Mucosa of stomach (tissue), 1 donor: Measurements from ENCODE around the gene CDK5R1.

Source experiments
- H3K27me3 ChIP-seq: one replicate; pipeline ENCODE4 v1.7.0; 2013; ENCODE audit warnings: mild to moderate bottlenecking, low read length; ENCODE audit not compliant: control insufficient read depth, insufficient read depth
- H3K36me3 ChIP-seq: one replicate; pipeline ENCODE4 v1.7.0; 2013; ENCODE audit warnings: low read length; ENCODE audit not compliant: control insufficient read depth, insufficient read depth
- H3K4me1 ChIP-seq: one replicate; pipeline ENCODE4 v1.7.0; 2013; ENCODE audit warnings: mild to moderate bottlenecking, low read length; ENCODE audit not compliant: control insufficient read depth, insufficient read depth
- H3K4me3 ChIP-seq: one replicate; pipeline ENCODE4 v1.7.0; 2013; ENCODE audit warnings: low read length
- H3K9ac ChIP-seq: one replicate; pipeline ENCODE4 v1.7.0; 2013; ENCODE audit warnings: mild to moderate bottlenecking, low read length, moderate library complexity
- H3K9me3 ChIP-seq: one replicate; pipeline ENCODE4 v1.7.0; 2013; ENCODE audit warnings: mild to moderate bottlenecking, low read length, moderate library complexity; ENCODE audit not compliant: control insufficient read depth
- donor health status: Pancreatic carcinoma.

CDK5R1 gene

GRCh38 chr17:32488604-32489180, 1.9 kb downstream of the CDK5R1 start:
- H3K27me3 ChIP-seq: peaks cover 6% of the 10 kb centered on the region
- no peaks in the 10 kb centered on the region for H3K9me3 ChIP-seq
- no peak overlapping the region for H3K4me3 ChIP-seq
- H3K36me3 ChIP-seq: no peaks in the 10 kb centered on the region
- peaks cover 20% of the 10 kb centered on the region for H3K4me1 ChIP-seq
- no peak overlapping the region for H3K9ac ChIP-seq

DNA sequence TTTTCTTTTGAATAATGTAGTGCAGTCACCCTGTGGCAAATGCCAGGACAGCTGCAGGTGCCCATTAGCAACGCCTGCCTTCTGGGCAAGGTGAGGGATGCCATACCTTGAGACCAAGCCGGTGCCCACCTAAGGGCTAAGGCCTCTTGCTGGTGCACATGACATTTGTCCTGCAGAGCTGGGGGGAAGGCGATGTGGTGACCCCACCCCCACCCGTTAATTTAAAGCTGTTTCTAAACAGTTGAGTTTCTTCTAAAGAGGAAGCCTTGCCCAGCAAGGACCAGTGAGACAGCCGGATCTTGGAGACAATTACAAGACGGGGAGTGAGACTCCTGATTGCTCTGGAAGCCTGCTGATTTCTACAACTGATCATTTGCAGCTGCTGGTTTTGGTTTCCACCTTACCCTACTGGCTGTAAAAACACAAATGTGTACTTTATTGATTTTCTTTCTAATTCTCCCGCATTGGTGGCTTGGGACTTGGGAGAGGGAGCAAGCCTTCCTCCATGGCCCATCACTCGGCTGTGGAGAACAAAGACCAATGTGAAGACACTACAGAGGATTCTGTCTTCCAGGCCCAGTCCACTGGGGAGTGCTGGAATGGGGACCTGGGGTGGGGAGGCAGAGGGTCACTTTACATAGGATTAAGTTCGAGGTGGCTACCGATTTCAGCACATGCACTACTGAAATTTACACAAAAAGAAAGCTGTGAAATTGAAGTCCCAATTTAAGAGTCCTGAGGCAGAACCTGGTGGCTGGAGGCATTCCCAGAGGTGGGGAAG, 2.7 kb downstream of the CDK5R1 start:
- no peak overlapping the region for H3K9ac ChIP-seq
- peaks cover 6% of the 10 kb centered on the region for H3K27me3 ChIP-seq
- no peak overlapping the region for H3K4me3 ChIP-seq
- no peaks in the 10 kb centered on the region for H3K36me3 ChIP-seq
- H3K4me1 ChIP-seq: peaks cover 15% of the 10 kb centered on the region
- H3K9me3 ChIP-seq: no peaks in the 10 kb centered on the region

DNA sequence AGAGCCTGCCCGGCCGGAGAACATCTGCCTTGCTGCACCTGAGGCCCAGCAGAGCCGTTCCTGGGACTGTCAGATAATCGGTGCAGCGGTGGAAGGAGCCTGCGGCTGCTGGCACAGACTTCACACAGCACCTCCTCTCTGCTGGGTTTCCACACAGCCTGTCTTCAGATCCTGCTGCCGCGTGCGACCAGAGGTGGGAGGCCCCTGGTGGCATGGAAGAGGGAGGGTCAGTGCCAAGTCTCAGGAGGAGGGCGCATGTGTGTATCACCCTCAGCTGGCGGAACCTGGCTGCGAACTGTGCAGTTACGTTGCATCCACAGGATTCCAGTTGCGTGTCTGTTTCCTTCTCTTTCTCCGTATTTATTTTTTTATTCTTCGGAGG, 3.3 kb downstream of the CDK5R1 start:
- H3K36me3 ChIP-seq: no peaks in the 10 kb centered on the region
- peaks cover 6% of the 10 kb centered on the region for H3K27me3 ChIP-seq
- H3K9ac ChIP-seq: no peak overlapping the region
- no peak overlapping the region for H3K4me3 ChIP-seq
- H3K4me1 ChIP-seq: peaks cover 15% of the 10 kb centered on the region
- no peaks in the 10 kb centered on the region for H3K9me3 ChIP-seq

GRCh38 chr17:32491371-32492263, 4.8 kb downstream of the CDK5R1 start:
- Histone ChIP-seq H3K9me3 (no peaks in the 10 kb centered on the region), H3K4me1 (peaks cover 15% of the 10 kb centered on the region), H3K4me3 (no peak overlapping the region), H3K9ac (no peak overlapping the region), H3K36me3 (no peaks in the 10 kb centered on the region), H3K27me3 (peaks cover 6% of the 10 kb centered on the region)

- H3K9ac ChIP-seq: no peak overlapping the region
- no peaks in the 10 kb centered on the region for H3K36me3 ChIP-seq
- peaks cover 6% of the 10 kb centered on the region for H3K27me3 ChIP-seq
- no peak overlapping the region for H3K4me3 ChIP-seq
- H3K9me3 ChIP-seq: no peaks in the 10 kb centered on the region
- H3K4me1 ChIP-seq: peaks cover 15% of the 10 kb centered on the region
These were observed 5.4 kb downstream of the CDK5R1 start for GRCh38 chr17:32492264-32492589.

GRCh38 chr17:32492648-32493289, 6.0 kb downstream of the CDK5R1 start:
- Histone ChIP-seq H3K36me3 (no peaks in the 10 kb centered on the region), H3K4me1 (peaks cover 10% of the 10 kb centered on the region), H3K9ac (no peak overlapping the region), H3K4me3 (no peak overlapping the region), H3K9me3 (no peaks in the 10 kb centered on the region), H3K27me3 (peaks cover 2% of the 10 kb centered on the region)

GRCh38 chr17:32493571-32493970, 6.8 kb downstream of the CDK5R1 start:
- no peaks in the 10 kb centered on the region for H3K36me3 ChIP-seq
- H3K4me1 ChIP-seq: peaks cover 8% of the 10 kb centered on the region
- H3K9ac ChIP-seq: no peak overlapping the region
- H3K27me3 ChIP-seq: no peaks in the 10 kb centered on the region
- no peaks in the 10 kb centered on the region for H3K9me3 ChIP-seq
- H3K4me3 ChIP-seq: no peak overlapping the region

GRCh38 chr17:32493976-32494513, 7.3 kb downstream of the CDK5R1 start:
- H3K4me3 ChIP-seq: no peak overlapping the region
- H3K27me3 ChIP-seq: no peaks in the 10 kb centered on the region
- H3K4me1 ChIP-seq: peaks cover 8% of the 10 kb centered on the region
- H3K9ac ChIP-seq: no peak overlapping the region
- H3K9me3 ChIP-seq: no peaks in the 10 kb centered on the region
- no peaks in the 10 kb centered on the region for H3K36me3 ChIP-seq

- Histone ChIP-seq H3K9me3 (no peaks in the 10 kb centered on the region), H3K4me1 (peaks cover 4% of the 10 kb centered on the region), H3K27me3 (no peaks in the 10 kb centered on the region), H3K4me3 (no peak overlapping the region), H3K36me3 (no peaks in the 10 kb centered on the region), H3K9ac (no peak overlapping the region)
These were observed 8.0 kb downstream of the CDK5R1 start for GRCh38 chr17:32494621-32495358.

DNA sequence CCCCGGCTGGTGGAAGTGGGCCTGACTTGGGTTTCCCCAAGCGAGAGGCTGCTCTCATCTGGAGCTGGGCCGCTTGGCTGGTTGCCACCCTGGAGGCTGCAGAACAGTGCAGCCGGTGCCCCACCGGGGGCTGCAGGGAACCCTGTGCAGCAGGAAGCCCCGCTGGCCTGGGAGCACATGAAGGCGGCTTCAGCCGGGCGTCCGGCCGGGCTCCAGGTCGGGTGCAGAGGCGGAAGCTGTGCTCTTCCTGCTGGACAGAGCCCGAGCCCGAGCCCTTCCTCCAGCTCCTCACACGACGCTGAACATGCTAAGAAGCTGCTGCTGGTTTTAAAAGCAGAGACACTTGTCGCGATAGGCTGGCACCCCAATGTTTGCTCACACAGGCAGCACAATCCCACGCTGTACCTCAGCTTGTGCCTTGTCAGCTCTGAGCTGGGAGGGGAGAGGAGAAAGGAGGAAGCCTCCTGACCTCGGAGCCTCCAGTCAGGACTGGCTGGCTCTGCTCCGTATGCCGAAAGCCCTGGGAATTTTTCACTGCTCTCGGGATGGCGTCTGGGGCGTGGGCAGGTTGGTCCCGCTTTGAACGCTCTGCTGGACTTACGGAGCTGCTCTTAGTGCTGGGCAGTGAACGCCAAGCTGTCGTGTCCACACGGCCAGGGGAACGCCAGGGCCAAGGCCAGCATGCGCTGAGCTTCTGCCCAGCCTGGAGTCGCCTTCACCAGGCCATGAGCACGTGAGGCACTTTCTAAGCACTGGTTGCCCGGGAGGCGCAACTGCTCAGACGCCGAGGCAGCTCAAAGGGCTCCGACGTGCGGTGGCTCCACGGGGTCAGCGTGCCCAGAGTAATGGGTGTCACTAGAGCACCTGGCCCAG, 8.8 kb downstream of the CDK5R1 start:
- Histone ChIP-seq H3K4me1 (peaks cover 4% of the 10 kb centered on the region), H3K4me3 (no peak overlapping the region), H3K9ac (no peak overlapping the region)

More for the DNA sequence above, 8.8 kb downstream of the CDK5R1 start:
- no peaks in the 10 kb centered on the region for H3K27me3 ChIP-seq
- no peaks in the 10 kb centered on the region for H3K36me3 ChIP-seq
- H3K9me3 ChIP-seq: no peaks in the 10 kb centered on the region
